VCaP (cell line): ENCODE measurements around the gene SLX4IP.
A peak's percentile ranks its signal among the peaks of the same experiment; 100 is the strongest.

Source experiments
- H3K27ac ChIP-seq: fragments of 450-650 bp; 2 replicates; pipeline ENCODE4 v1.5.1; 2017
- CTCF ChIP-seq: fragments of 450-650 bp; conservative IDR thresholded peaks from 2 replicates; pipeline ENCODE4 v1.5.1; 2017; ENCODE audit warnings: mild to moderate bottlenecking, moderate library complexity

Gene SLX4IP

GRCh38 chr20:10467681-10468339 is 32.7 kb downstream of the SLX4IP start:
- no peak for TF ChIP-seq CTCF
- H3K27ac ChIP-seq, result no peak overlapping the region

GRCh38 chr20:10468340-10468845 is 33.3 kb downstream of the SLX4IP start:
- H3K27ac ChIP-seq, result no peak overlapping the region
- TF ChIP-seq CTCF, result no peak

- no peak for TF ChIP-seq CTCF
- no peak overlapping the region for H3K27ac ChIP-seq
Measured at GRCh38 chr20:10469056-10469455, 34.0 kb downstream of the SLX4IP start.

GRCh38 chr20:10469599-10469998 is 34.5 kb downstream of the SLX4IP start:
- TF ChIP-seq CTCF, result peak; percentile 90
- H3K27ac ChIP-seq, result peak overlapping the region; percentile 39

- peak overlapping the region; percentile 39 for H3K27ac ChIP-seq
- no peak for TF ChIP-seq CTCF
Measured at GRCh38 chr20:10470276-10470675, 35.2 kb downstream of the SLX4IP start.

GRCh38 chr20:10472871-10473270 is 37.8 kb downstream of the SLX4IP start:
- H3K27ac ChIP-seq, result no peak overlapping the region
- no peak for TF ChIP-seq CTCF

- no peak overlapping the region for H3K27ac ChIP-seq
- TF ChIP-seq CTCF, result no peak
Measured at GRCh38 chr20:10474606-10475184, 39.6 kb downstream of the SLX4IP start.
